Fibroblast of mammary gland (primary cell): ENCODE results near the gene TLE6.

Experiments
- DNase-seq: peaks from one replicate; pipeline ENCODE4 v3.0.0-alpha.2; 2010; ENCODE audit warnings: low read depth
- H3K4me3 ChIP-seq: 2 replicates; pipeline ENCODE4 v1.5.1; 2011; ENCODE audit warnings: low read depth, mild to moderate bottlenecking, low read length, moderate library complexity; ENCODE audit not compliant: control insufficient read depth
- TF ChIP-seq, protein P1 (sequence below): conservative IDR thresholded peaks from 2 replicates; pipeline ENCODE4 v1.5.1; 2011; ENCODE audit warnings: low read depth, low read length, inconsistent platforms; ENCODE audit not compliant: control insufficient read depth, insufficient read depth

The TLE6 gene

GRCh38 chr19:3042621-3043267, 65.4 kb downstream of the TLE6 start:
- DNase-seq, result no peak
- TF ChIP-seq, protein P1, sequence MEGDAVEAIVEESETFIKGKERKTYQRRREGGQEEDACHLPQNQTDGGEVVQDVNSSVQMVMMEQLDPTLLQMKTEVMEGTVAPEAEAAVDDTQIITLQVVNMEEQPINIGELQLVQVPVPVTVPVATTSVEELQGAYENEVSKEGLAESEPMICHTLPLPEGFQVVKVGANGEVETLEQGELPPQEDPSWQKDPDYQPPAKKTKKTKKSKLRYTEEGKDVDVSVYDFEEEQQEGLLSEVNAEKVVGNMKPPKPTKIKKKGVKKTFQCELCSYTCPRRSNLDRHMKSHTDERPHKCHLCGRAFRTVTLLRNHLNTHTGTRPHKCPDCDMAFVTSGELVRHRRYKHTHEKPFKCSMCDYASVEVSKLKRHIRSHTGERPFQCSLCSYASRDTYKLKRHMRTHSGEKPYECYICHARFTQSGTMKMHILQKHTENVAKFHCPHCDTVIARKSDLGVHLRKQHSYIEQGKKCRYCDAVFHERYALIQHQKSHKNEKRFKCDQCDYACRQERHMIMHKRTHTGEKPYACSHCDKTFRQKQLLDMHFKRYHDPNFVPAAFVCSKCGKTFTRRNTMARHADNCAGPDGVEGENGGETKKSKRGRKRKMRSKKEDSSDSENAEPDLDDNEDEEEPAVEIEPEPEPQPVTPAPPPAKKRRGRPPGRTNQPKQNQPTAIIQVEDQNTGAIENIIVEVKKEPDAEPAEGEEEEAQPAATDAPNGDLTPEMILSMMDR, result no peak
- no peak overlapping the region for H3K4me3 ChIP-seq
